Measurements from ENCODE around the gene CDHR1. TPM values are rescaled to one million over a fixed set of nuclear protein-coding genes. Genes with fewer than 3 reads are reported as not detected.
A peak's percentile ranks its signal among the peaks of the same experiment; 100 is the strongest.
"Not testable (repeated sequence)": the region's sequence is repeated elsewhere in the genome, so short reads cannot be mapped to it uniquely, and the experiment has no call there.

CDHR1 gene
- total RNA-seq, 1 donor from 2014 or later, result 0.13 TPM

- DNase-seq (ENCODE audit: low spot score) (no peak), ATAC-seq (no peak)
Measured at GRCh38 chr10:84172467-84173356, 21.6 kb upstream of the CDHR1 start.

- no peak for DNase-seq (ENCODE audit: low spot score)
- no peak for ATAC-seq
Measured at GRCh38 chr10:84173501-84173929, 20.8 kb upstream of the CDHR1 start, which contains the start of gene GPR15LG. Gene GPR15LG (plus strand): TSS chr10:84173801. CDS start chr10:84173852, 51 bp downstream.

GRCh38 chr10:84175436-84175835, 18.9 kb upstream of the CDHR1 start:
- DNase-seq (ENCODE audit: low spot score) (no peak), ATAC-seq (no peak)

GRCh38 chr10:84176351-84176750, 18.0 kb upstream of the CDHR1 start:
- ATAC-seq, result no peak
- peak; percentile 32 for DNase-seq (ENCODE audit: low spot score)

- no peak for ATAC-seq
- peak; percentile 33 for DNase-seq (ENCODE audit: low spot score)
Measured at GRCh38 chr10:84176836-84177474, 17.4 kb upstream of the CDHR1 start.

GRCh38 chr10:84177541-84178141, 16.7 kb upstream of the CDHR1 start:
- DNase-seq (ENCODE audit: low spot score), result peak; percentile 35
- ATAC-seq, result peak; percentile 14

- DNase-seq (ENCODE audit: low spot score) (no peak), ATAC-seq (no peak)
Measured at GRCh38 chr10:84178160-84178609, 16.2 kb upstream of the CDHR1 start.

- no peak for DNase-seq (ENCODE audit: low spot score)
- no peak for ATAC-seq
Measured at GRCh38 chr10:84179059-84179710, 15.2 kb upstream of the CDHR1 start.

- DNase-seq (ENCODE audit: low spot score); ATAC-seq: not testable (repeated sequence)
Measured at GRCh38 chr10:84180386-84180785, 14.0 kb upstream of the CDHR1 start.

- no peak for ATAC-seq
Measured at GRCh38 chr10:84181631-84182030, 12.7 kb upstream of the CDHR1 start.

GRCh38 chr10:84184517-84184916, 9.8 kb upstream of the CDHR1 start:
- no peak for ATAC-seq
- no peak for DNase-seq (ENCODE audit: low spot score)

More at GRCh38 chr10:84181631-84182030, 12.7 kb upstream of the CDHR1 start:
- DNase-seq (ENCODE audit: low spot score), result no peak

- ATAC-seq (no peak), DNase-seq (ENCODE audit: low spot score) (no peak)
Measured at GRCh38 chr10:84185526-84186175, 8.7 kb upstream of the CDHR1 start.

- DNase-seq (ENCODE audit: low spot score) (no peak), ATAC-seq (no peak)
Measured at GRCh38 chr10:84188815-84189214, 5.5 kb upstream of the CDHR1 start.

GRCh38 chr10:84190621-84191020, 3.7 kb upstream of the CDHR1 start:
- no peak for DNase-seq (ENCODE audit: low spot score)
- ATAC-seq, result no peak

GRCh38 chr10:84191106-84191505, 3.2 kb upstream of the CDHR1 start:
- DNase-seq (ENCODE audit: low spot score) (no peak), ATAC-seq (peak; percentile 32)

GRCh38 chr10:84193327-84193726, 1.0 kb upstream of the CDHR1 start:
- no peak for ATAC-seq
- DNase-seq (ENCODE audit: low spot score), result no peak

- ATAC-seq (no peak), DNase-seq (ENCODE audit: low spot score) (no peak)
Measured at GRCh38 chr10:84193846-84194423, 402 bp upstream of the CDHR1 start.

GRCh38 chr10:84195044-84195830, 900 bp downstream of the CDHR1 start:
- ATAC-seq (no peak), DNase-seq (ENCODE audit: low spot score) (no peak)

- peak; percentile 39 for ATAC-seq
- DNase-seq (ENCODE audit: low spot score), result no peak
Measured at GRCh38 chr10:84196083-84196482, 1.7 kb downstream of the CDHR1 start.
